Measurements from ENCODE around the gene KAZALD1.
A peak's percentile ranks its signal among the peaks of the same experiment; 100 is the strongest.

KAZALD1 gene, protein sequence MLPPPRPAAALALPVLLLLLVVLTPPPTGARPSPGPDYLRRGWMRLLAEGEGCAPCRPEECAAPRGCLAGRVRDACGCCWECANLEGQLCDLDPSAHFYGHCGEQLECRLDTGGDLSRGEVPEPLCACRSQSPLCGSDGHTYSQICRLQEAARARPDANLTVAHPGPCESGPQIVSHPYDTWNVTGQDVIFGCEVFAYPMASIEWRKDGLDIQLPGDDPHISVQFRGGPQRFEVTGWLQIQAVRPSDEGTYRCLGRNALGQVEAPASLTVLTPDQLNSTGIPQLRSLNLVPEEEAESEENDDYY

DNA sequence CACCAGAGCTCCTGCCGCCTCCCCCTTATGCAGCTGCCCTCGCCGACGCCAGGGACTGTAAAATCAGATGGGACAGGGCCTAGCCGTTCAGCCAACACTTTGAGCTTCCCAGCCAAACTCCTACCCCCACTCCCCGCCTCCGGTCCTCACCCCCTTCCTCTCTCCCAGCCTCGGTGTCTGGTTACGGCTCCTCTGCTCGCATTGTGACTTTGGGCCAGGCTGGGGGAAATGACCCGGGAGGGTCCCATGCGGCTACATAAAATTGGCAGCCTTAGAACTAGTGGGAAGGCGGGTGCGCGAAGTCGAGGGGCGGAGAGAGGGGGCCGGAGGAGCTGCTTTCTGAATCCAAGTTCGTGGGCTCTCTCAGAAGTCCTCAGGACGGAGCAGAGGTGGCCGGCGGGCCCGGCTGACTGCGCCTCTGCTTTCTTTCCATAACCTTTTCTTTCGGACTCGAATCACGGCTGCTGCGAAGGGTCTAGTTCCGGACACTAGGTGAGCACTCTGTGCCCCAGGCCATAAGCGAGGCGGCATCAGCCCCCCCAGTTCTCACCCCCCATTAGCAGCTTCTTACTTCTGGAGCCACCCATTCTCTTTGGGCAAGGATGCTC, at the start of gene KAZALD1:
Gene KAZALD1, plus strand, starts transcription at position 366 of the 608 bp plus-strand sequence. CDS start 604 bp downstream, outside the sequence.
- peaks cover 21% of the 10 kb centered on the region for H3K4me1 Mint-ChIP-seq (ENCODE audit: low read depth)
- no peaks in the 10 kb centered on the region for H3K9me3 Mint-ChIP-seq
- peaks cover 2% of the 10 kb centered on the region for H3K36me3 Mint-ChIP-seq (ENCODE audit: low read depth)

DNA sequence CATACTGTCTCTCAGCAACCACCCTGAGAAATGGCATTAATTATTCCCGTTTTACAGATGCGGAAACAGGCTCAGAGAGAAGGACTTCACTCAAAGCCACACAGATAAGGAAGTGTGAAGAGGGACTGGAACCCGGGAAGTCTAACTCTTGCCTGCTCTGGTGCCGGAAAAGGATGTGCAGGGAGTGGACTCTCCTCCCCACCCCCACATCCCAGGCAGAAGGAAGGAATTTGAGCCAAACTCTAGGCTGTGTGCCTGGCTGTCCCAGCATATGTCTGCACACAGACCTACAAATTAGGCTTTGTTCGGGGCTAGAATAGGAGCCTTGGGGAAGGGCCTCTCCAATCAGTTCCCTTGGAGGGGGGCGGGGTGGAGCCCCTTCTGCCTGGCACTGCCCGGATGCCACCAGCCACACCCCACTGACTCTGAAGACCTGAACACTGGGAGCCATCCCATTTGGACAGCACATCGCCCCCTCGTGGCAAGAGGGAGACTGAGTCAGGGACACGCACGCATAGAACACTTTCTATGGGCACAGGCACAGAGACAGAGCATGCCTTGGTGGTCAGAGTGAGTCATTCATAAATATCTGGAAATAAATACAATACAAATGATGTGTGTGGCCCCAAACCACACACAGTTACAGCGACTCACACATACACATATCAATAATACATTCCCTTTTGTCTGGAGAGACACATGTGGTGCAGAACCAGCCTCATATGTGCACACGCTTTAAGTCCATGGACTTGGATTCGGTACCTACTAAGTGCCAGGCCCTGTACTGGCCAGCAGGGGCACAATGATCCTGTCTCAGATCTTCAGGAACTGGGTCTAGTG, 49.0 kb upstream of the KAZALD1 start:
- Mint-ChIP-seq H3K4me1 (ENCODE audit: low read depth) (peaks cover 9% of the 10 kb centered on the region), H3K27ac (no peak overlapping the region), H3K27me3 (ENCODE audit: low read depth) (peaks cover 31% of the 10 kb centered on the region), H3K4me3 (no peak overlapping the region), H3K36me3 (ENCODE audit: low read depth) (no peaks in the 10 kb centered on the region), H3K9me3 (no peaks in the 10 kb centered on the region)

More for the DNA sequence above, at the start of gene KAZALD1:
- H3K4me3 Mint-ChIP-seq, result peak within 1 kb of the TSS; percentile 87
- peaks cover 38% of the 10 kb centered on the region for H3K27me3 Mint-ChIP-seq (ENCODE audit: low read depth)
- H3K27ac Mint-ChIP-seq, result peak within 1 kb of the TSS; percentile 81

DNA sequence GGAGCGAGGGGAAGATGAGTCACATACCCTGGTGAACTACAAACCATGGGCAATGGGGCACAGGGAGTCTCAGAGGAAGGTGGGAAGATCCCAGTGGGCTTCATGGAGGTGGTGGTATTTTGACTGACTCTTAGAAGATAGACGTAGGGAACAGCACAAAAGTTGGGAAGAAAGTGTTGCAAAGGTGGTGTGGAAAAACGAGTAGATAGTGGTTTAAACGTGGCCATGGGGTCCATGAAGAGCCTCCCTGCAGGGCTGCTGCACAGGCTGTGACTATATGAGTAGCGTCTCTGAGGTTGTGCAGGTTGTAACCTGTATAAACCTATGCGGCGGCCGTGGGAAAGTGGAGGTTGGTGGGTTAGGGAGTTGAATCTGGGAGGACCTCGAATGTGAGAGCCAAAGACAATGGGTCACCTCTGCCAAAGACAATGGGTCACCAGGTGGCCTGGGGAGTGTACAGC, 48.4 kb upstream of the KAZALD1 start:
- Mint-ChIP-seq H3K27ac (no peak overlapping the region), H3K27me3 (ENCODE audit: low read depth) (peaks cover 35% of the 10 kb centered on the region)

DNA sequence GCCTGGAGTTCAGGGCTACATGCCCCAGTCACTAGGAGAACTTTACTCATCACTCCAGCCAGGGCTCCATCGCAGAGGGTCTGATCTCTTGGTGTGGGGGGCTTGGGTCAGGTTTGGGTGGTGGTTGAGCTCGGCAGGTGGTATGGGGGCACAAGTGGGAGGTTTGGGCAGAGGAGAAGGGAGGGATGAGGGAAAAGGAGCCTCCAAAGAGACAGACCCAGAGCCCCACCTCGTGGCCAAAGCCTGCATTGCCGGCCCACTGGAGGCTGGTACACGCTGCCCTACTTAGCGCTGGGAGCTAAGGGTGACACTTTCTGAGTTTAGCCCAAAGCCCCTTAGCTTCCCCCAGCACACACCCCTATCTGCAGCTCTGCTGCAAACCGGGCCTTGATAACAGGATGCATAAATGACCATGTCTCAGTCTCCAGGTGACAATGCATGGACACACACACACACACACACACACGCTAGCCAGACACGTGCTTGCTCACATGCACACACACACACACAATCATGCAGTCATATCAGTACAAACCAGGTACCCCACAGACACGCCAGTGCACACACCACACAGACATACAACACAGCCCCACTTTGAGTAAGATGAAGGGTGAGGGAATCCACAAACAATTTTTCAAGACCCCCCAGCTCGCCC, 47.4 kb upstream of the KAZALD1 start:
- Mint-ChIP-seq H3K4me1 (ENCODE audit: low read depth) (peaks cover 9% of the 10 kb centered on the region), H3K4me3 (no peak overlapping the region), H3K27ac (no peak overlapping the region), H3K9me3 (no peaks in the 10 kb centered on the region), H3K36me3 (ENCODE audit: low read depth) (no peaks in the 10 kb centered on the region), H3K27me3 (ENCODE audit: low read depth) (peaks cover 40% of the 10 kb centered on the region)

More for the DNA sequence above, 48.4 kb upstream of the KAZALD1 start:
- H3K4me3 Mint-ChIP-seq, result no peak overlapping the region
- H3K9me3 Mint-ChIP-seq, result no peaks in the 10 kb centered on the region
- peaks cover 9% of the 10 kb centered on the region for H3K4me1 Mint-ChIP-seq (ENCODE audit: low read depth)
- H3K36me3 Mint-ChIP-seq (ENCODE audit: low read depth), result no peaks in the 10 kb centered on the region

DNA sequence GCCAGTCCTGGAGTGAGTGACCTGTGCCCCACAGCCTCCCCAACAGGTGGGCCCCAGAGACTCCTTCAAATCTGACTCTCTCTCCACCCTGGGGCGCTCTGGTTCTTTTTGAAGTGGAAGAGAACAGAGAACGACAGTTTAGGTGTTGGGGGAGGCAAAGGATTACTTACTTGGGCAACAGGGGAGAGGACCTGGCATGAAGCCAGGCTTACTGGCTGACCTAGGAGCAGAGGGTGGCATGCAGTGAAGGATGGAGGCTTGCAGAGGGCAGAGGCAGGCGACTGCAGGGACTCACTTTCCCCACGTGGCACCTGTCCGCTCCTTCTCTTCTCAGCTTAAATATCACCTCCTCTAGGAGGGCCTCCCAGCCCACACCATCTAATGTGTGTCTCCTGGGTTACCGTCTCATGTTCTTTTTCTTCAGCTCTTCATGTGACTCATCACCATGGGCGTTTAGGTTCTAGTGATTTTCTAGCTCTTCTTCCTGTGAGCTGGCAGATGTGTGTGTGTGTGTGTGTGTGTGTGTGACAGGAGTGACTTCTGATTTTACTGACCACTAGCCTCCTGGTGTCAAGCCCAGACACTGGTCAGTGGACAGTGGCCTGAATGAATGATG, 46.7 kb upstream of the KAZALD1 start:
- peaks cover 43% of the 10 kb centered on the region for H3K27me3 Mint-ChIP-seq (ENCODE audit: low read depth)
- H3K27ac Mint-ChIP-seq, result no peak overlapping the region
- no peaks in the 10 kb centered on the region for H3K36me3 Mint-ChIP-seq (ENCODE audit: low read depth)
- no peak overlapping the region for H3K4me3 Mint-ChIP-seq
- H3K9me3 Mint-ChIP-seq, result no peaks in the 10 kb centered on the region
- H3K4me1 Mint-ChIP-seq (ENCODE audit: low read depth), result peaks cover 11% of the 10 kb centered on the region

DNA sequence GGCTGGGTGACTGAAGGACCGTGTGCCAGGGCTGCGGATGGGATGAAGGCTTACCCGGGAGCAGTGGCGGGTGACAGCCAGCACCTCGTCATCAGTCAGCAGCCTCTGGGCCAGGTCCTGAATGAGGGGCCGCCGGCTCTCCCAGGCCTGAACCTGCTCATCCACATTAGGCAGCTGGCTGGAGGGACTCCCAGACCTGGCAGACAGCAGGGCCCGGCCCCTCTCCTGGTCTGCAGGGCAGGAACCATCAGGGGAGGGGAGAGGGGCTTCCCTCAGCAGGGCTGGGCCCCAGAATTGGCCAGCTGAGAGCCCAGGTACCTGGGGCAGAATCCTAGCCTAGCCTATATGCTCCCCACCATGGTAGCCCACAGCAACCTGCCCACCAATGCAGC, 46.2 kb upstream of the KAZALD1 start:
- no peaks in the 10 kb centered on the region for H3K36me3 Mint-ChIP-seq (ENCODE audit: low read depth)
- no peaks in the 10 kb centered on the region for H3K9me3 Mint-ChIP-seq
- peaks cover 11% of the 10 kb centered on the region for H3K4me1 Mint-ChIP-seq (ENCODE audit: low read depth)
- H3K27me3 Mint-ChIP-seq (ENCODE audit: low read depth), result peaks cover 46% of the 10 kb centered on the region
- H3K4me3 Mint-ChIP-seq, result no peak overlapping the region
- H3K27ac Mint-ChIP-seq, result no peak overlapping the region

DNA sequence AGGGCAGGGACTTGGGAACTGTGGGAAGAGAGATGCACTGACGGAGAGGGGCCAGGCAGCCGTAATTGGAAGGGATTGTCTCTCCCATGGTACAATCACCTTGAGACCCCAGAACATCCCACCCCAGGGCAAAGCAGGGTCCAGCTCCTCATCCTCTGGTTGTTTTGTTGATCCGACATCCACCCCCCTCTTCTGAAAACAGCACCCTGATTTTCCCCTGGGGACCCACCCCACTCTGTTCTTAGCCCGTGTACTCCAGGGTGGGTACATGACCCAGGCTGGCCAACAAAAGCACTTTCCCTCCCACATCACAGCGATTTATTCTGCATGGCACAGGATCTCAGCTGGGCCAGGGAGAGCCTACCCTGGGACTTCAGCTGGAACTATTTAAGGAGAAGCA, 45.0 kb upstream of the KAZALD1 start:
- peaks cover 51% of the 10 kb centered on the region for H3K27me3 Mint-ChIP-seq (ENCODE audit: low read depth)
- no peak overlapping the region for H3K27ac Mint-ChIP-seq
- no peak overlapping the region for H3K4me3 Mint-ChIP-seq
- H3K36me3 Mint-ChIP-seq (ENCODE audit: low read depth), result no peaks in the 10 kb centered on the region
- H3K9me3 Mint-ChIP-seq, result no peaks in the 10 kb centered on the region
- H3K4me1 Mint-ChIP-seq (ENCODE audit: low read depth), result peaks cover 11% of the 10 kb centered on the region

DNA sequence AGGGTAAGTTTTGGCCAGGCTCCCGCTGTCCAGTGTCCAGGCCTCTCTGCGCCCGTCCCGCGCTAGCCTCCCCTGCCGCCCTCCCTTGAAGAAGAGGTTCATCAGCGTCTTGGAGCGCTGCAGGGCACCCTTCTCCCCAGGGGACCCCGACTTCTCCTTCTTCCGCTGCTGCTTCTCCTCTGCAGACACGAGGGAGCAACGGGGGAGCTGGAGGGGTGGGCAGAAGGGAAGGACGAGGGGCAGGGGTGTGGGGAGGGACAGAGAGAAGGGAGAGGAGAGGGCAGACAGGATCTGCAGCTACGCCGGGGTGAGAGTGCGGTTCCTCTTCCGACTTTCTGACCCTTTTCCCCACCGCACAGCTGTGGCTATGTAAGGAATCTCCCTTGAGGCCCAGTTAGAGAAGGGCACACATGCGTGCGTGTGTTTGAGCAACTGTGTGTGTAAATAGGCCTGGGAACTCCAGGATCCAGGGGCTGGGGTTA, 43.6 kb upstream of the KAZALD1 start:
- H3K36me3 Mint-ChIP-seq (ENCODE audit: low read depth), result no peaks in the 10 kb centered on the region
- no peak overlapping the region for H3K4me3 Mint-ChIP-seq
- no peaks in the 10 kb centered on the region for H3K9me3 Mint-ChIP-seq
- H3K4me1 Mint-ChIP-seq (ENCODE audit: low read depth), result peaks cover 6% of the 10 kb centered on the region
- H3K27ac Mint-ChIP-seq, result no peak overlapping the region
- H3K27me3 Mint-ChIP-seq (ENCODE audit: low read depth), result peaks cover 51% of the 10 kb centered on the region

DNA sequence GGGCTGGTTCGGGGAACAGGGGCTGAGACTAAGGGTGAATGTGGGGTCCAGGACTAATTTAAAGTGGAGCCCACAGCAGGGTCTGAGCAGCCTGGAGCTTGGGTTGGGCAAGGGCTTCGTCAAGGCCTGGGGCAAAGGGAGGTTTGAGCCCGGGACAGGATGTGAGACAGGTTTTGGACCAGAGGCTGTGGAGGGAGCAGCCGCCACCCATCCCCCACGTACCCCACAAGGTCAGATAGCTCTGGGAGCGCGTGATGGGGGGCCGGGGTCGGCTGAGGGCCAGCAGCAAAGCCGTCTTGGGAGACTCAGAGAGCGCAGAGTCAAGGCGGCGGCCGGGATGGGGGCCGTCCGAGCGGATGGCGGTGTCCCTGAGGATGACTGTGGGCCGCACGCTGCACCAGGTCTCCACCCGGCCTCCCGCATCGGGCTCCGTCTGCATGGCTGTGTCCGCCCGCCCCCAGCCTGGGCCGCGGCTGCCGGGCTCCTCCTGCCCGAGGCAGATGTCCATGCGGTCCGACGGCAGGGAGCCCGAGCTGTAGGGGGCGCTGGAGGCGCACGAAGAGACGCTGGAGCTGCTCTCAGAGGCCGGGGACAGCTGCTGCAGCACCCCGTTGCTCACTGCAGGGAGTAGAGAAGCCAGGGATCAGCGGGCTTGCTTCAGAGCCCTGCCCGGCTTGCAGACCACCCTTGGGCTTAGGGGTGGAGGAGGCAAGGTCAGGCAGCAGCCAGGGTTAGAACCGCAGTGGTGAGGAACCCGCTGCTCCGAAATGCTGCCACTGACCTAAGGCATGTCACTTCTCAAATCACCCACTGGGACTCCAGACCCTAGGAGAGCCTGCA, 43.0 kb upstream of the KAZALD1 start:
- Mint-ChIP-seq H3K9me3 (no peaks in the 10 kb centered on the region), H3K4me1 (ENCODE audit: low read depth) (peaks cover 4% of the 10 kb centered on the region), H3K27ac (no peak overlapping the region), H3K4me3 (no peak overlapping the region), H3K27me3 (ENCODE audit: low read depth) (peaks cover 51% of the 10 kb centered on the region), H3K36me3 (ENCODE audit: low read depth) (no peaks in the 10 kb centered on the region)

DNA sequence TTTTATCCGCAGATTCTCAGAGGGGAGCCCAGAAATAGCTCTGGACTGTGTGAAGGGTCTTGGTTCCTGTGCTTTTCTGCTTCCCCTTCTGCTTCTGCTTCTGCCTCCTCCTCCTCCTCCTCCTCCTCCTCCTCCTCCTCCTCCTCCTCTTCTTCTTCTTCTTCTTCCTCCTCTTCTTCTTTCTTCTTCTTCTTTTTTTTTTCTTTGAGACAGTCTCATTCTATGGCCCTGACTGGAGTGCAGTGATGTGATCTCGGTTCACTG, 42.4 kb upstream of the KAZALD1 start:
- H3K9me3 Mint-ChIP-seq, result no peaks in the 10 kb centered on the region

DNA sequence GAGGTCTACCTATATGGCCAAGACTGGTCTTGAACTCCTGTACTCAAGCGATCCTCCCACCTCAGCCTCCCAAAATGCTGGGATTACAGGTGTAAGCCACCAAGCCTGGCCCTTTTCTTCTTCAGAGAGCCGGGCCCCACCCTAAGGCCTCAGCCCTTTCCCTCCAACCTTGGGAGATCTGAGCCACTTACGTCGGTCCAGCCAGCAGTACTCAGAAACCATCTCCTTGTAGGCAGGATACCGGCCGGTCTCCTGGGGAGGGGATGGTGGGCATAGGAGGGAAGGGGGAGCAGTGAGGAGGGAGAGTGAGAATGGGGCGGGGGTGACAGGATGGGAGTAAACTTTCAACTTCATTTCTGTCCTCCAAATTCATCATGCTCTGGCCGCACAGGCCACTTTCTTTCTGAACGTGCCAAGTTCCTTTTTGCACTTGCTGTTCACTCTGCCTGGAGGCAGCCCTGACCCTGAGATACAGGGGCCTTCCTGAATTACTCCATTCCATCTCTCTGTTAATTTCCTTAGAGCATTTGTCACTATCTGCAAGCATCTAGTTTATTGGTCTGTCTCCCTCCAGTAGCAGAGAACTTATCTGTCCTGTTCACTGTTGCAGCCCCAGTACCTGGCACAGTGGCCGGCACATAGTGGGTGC, 41.2 kb upstream of the KAZALD1 start:
- H3K4me3 Mint-ChIP-seq, result no peak overlapping the region
- peaks cover 38% of the 10 kb centered on the region for H3K27me3 Mint-ChIP-seq (ENCODE audit: low read depth)
- no peaks in the 10 kb centered on the region for H3K36me3 Mint-ChIP-seq (ENCODE audit: low read depth)
- peaks cover 1% of the 10 kb centered on the region for H3K4me1 Mint-ChIP-seq (ENCODE audit: low read depth)
- no peak overlapping the region for H3K27ac Mint-ChIP-seq
- H3K9me3 Mint-ChIP-seq, result no peaks in the 10 kb centered on the region

More for the DNA sequence above, 42.4 kb upstream of the KAZALD1 start:
- H3K4me1 Mint-ChIP-seq (ENCODE audit: low read depth), result peaks cover 1% of the 10 kb centered on the region
- H3K27ac Mint-ChIP-seq, result no peak overlapping the region
- H3K36me3 Mint-ChIP-seq (ENCODE audit: low read depth), result no peaks in the 10 kb centered on the region
- H3K4me3 Mint-ChIP-seq, result no peak overlapping the region
- peaks cover 48% of the 10 kb centered on the region for H3K27me3 Mint-ChIP-seq (ENCODE audit: low read depth)

DNA sequence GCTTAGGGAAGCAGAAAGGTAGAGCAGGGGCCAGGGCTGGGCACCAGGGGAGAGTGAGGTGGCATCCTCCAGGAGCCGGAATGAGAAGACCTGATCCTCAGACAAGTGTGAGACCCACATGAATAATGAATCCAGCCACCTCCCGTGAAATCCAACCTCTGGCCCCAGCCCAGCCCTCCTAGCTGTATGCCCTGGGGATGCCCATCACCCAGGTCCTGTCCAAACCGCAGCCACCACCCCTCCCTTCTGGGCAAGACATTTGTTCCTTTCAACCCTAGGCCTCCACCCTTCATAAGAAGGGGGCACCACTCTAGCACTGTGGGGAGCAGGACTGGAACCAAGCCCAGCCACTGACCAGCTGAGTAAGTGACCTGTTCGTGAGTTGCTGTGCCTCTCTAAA, 40.5 kb upstream of the KAZALD1 start:
- H3K36me3 Mint-ChIP-seq (ENCODE audit: low read depth), result no peaks in the 10 kb centered on the region
- no peak overlapping the region for H3K27ac Mint-ChIP-seq
- H3K9me3 Mint-ChIP-seq, result no peaks in the 10 kb centered on the region
- H3K27me3 Mint-ChIP-seq (ENCODE audit: low read depth), result peaks cover 35% of the 10 kb centered on the region
- H3K4me3 Mint-ChIP-seq, result no peak overlapping the region
- H3K4me1 Mint-ChIP-seq (ENCODE audit: low read depth), result peaks cover 1% of the 10 kb centered on the region

DNA sequence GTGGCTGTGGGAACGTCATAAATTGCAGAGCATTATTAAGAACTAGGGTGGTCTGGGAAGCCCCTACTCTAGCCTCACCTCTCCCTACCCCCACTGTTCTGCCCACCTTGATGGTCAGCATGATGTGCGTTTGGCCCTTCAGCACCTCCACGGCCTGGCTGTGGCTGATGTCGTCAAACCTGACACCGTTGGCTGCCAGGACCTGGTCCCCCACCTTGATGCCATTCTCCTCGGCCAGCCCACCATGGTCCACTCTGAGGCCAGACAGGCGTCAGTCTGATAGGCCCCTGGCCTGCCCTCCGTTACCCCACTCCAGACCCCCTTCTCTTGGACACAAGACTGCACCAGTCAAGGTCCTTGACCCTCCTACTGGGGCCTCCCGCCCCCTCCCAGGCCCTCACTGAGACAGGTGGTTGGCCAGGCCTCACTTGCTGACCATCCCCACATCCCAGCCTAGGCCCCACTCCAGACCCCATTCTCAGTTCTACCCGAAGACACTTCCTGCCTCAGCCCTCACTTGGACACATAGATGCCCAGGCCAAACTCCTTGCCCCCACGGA, 40.0 kb upstream of the KAZALD1 start:
- peaks cover 1% of the 10 kb centered on the region for H3K4me1 Mint-ChIP-seq (ENCODE audit: low read depth)
- no peak overlapping the region for H3K27ac Mint-ChIP-seq
- H3K36me3 Mint-ChIP-seq (ENCODE audit: low read depth), result no peaks in the 10 kb centered on the region
- no peaks in the 10 kb centered on the region for H3K9me3 Mint-ChIP-seq
- peaks cover 30% of the 10 kb centered on the region for H3K27me3 Mint-ChIP-seq (ENCODE audit: low read depth)
- no peak overlapping the region for H3K4me3 Mint-ChIP-seq

Data from T-helper 1 cell treated with Interleukin-12 subunit alpha and Interleukin-12 subunit beta and Interleukin-4 antibody, amounts not matched to agents 30 μg/mL and 1 μg/mL, for 36 hours (primary cell).